HepG2 (cell line): ENCODE measurements around the gene TLE7. TPM values are rescaled to one million over a fixed set of nuclear protein-coding genes. Genes with fewer than 3 reads are reported as not detected.

Experiments used
- BCL6 ChIP-seq: IDR thresholded peaks from 2 replicates; pipeline ENCODE4 v1.6.1; 2016; ENCODE audit warnings: missing genetic modification reagents, missing compliant biosample characterization
- CBX5 ChIP-seq: sonication (generic); formaldehyde crosslinking; IDR thresholded peaks from 2 replicates; pipeline ENCODE4 v1.4.0; 2020; ENCODE audit warnings: missing genetic modification reagents, borderline replicate concordance
- CCAR2 ChIP-seq: fragments of 200-400 bp; formaldehyde crosslinking; optimal IDR thresholded peaks from 2 replicates; pipeline ENCODE3; 2018; ENCODE audit warnings: low read depth, mild to moderate bottlenecking, low read length, moderate library complexity
- CHD4 ChIP-seq: fragments of 200-600 bp; sonication (generic); IDR thresholded peaks from 2 replicates; pipeline ENCODE4 v1.7.0; 2017; ENCODE audit warnings: mild to moderate bottlenecking, low read length, borderline replicate concordance
- DPF2 ChIP-seq: sonication (generic); formaldehyde crosslinking; IDR thresholded peaks from 2 replicates; pipeline ENCODE4 v1.4.0; 2020; ENCODE audit warnings: mild to moderate bottlenecking, low read depth, missing genetic modification reagents, borderline replicate concordance
- EEA1 ChIP-seq: sonication (generic); formaldehyde crosslinking; IDR thresholded peaks from 2 replicates; pipeline ENCODE4 v1.5.1; 2020; ENCODE audit warnings: mild to moderate bottlenecking, missing genetic modification reagents, borderline replicate concordance
- EED ChIP-seq: sonication (generic); formaldehyde crosslinking; IDR thresholded peaks from 2 replicates; pipeline ENCODE4 v1.5.0; 2020; ENCODE audit warnings: mild to moderate bottlenecking, missing genetic modification reagents
- KMT2A ChIP-seq: sonication (generic); formaldehyde crosslinking; IDR thresholded peaks from 2 replicates; pipeline ENCODE4 v1.4.0; 2020; ENCODE audit warnings: missing genetic modification reagents
- MEIS2 ChIP-seq: sonication (generic); formaldehyde crosslinking; IDR thresholded peaks from 2 replicates; pipeline ENCODE4 v1.9.0; 2021; ENCODE audit warnings: mild to moderate bottlenecking, missing genetic modification reagents
- SIN3A ChIP-seq: IDR thresholded peaks from 2 replicates; pipeline ENCODE4 v1.6.1; 2011; ENCODE audit warnings: low read depth, mild to moderate bottlenecking, control low read depth, low read length, borderline replicate concordance
- TBX2 ChIP-seq: sonication (generic); formaldehyde crosslinking; IDR thresholded peaks from 2 replicates; pipeline ENCODE4 v1.5.0; 2020; ENCODE audit warnings: missing genetic modification reagents, mild to moderate bottlenecking, borderline replicate concordance
- TP53 ChIP-seq: sonication (generic); formaldehyde crosslinking; conservative IDR thresholded peaks from 2 replicates; pipeline ENCODE4 v1.4.0; 2020; ENCODE audit warnings: missing genetic modification reagents
- ZFP1 ChIP-seq: IDR thresholded peaks from 2 replicates; pipeline ENCODE4 v1.6.1; 2016
- ZFY ChIP-seq: sonication (generic); formaldehyde crosslinking; IDR thresholded peaks from 2 replicates; pipeline ENCODE4 v1.4.0; 2020; ENCODE audit warnings: missing genetic modification reagents
- ZNF18 ChIP-seq: sonication (generic); formaldehyde crosslinking; IDR thresholded peaks from 2 replicates; pipeline ENCODE4 v1.8.0; 2022; ENCODE audit warnings: mild to moderate bottlenecking, missing genetic modification reagents; ENCODE audit not compliant: insufficient replicate concordance
- ZNF460 ChIP-seq: sonication (generic); formaldehyde crosslinking; IDR thresholded peaks from 2 replicates; pipeline ENCODE4 v1.5.1; 2020; ENCODE audit warnings: missing genetic modification reagents, mild to moderate bottlenecking, borderline replicate concordance
- ZNF484 ChIP-seq: sonication (generic); formaldehyde crosslinking; IDR thresholded peaks from 2 replicates; pipeline ENCODE4 v1.5.1; 2020; ENCODE audit warnings: mild to moderate bottlenecking, low read depth, missing genetic modification reagents, borderline replicate concordance
- ZNF563 ChIP-seq: sonication (generic); formaldehyde crosslinking; IDR thresholded peaks from 2 replicates; pipeline ENCODE4 v1.8.0; 2022; ENCODE audit warnings: mild to moderate bottlenecking, moderate library complexity, missing genetic modification reagents
- ZNF75D ChIP-seq: sonication (generic); formaldehyde crosslinking; IDR thresholded peaks from 2 replicates; pipeline ENCODE4 v1.8.1; 2023; ENCODE audit warnings: missing genetic modification reagents, mild to moderate bottlenecking, borderline replicate concordance
- ZNF766 ChIP-seq: sonication (generic); formaldehyde crosslinking; IDR thresholded peaks from 2 replicates; pipeline ENCODE4 v1.5.0; 2020; ENCODE audit warnings: missing genetic modification reagents, borderline replicate concordance
- ZNF782 ChIP-seq: sonication (generic); formaldehyde crosslinking; IDR thresholded peaks from 2 replicates; pipeline ENCODE4 v1.4.0; 2020; ENCODE audit warnings: missing genetic modification reagents, mild to moderate bottlenecking, borderline replicate concordance
- ZNF839 ChIP-seq: sonication (generic); formaldehyde crosslinking; IDR thresholded peaks from 2 replicates; pipeline ENCODE4 v1.4.0; 2020; ENCODE audit warnings: missing genetic modification reagents, mild to moderate bottlenecking, borderline replicate concordance
- polyA plus RNA-seq, 8 experiments: library from polyadenylated mRNA; depleted of rRNA in 3 of 8; stranded (reverse) in 7 of 8; unstranded in 1 of 8; fragments of >200 nt; fragmentation: Illumina TruSeq in 4 of 8; extraction: Trizol in 4 of 8; gene quantifications; 2 replicates each; pipeline versions ENCODE4 v1.2.1 to v1.2.3, GENCODE V29; 2011 to 2016; ENCODE audit warnings: low read depth in 4 of 8, missing spikeins in 1 of 8, mixed read lengths in 1 of 8; ENCODE audit not compliant: insufficient read depth in 1 of 8
- total RNA-seq, 5 experiments: library from RNA; depleted of rRNA; stranded (reverse); fragments of >200 nt; fragmentation: Illumina TruSeq; extraction: Trizol; gene quantifications; 2 replicates each; pipeline ENCODE4 v1.2.3, GENCODE V29; 2016; ENCODE audit warnings: low read depth in 1 of 5
- TF ChIP-seq, protein P1 (sequence below): sonication (generic); formaldehyde crosslinking; conservative IDR thresholded peaks from 2 replicates; pipeline ENCODE4 v1.8.1; 2023; ENCODE audit warnings: missing genetic modification reagents
- TF ChIP-seq, protein P2 (sequence below): sonication (generic); formaldehyde crosslinking; IDR thresholded peaks from 2 replicates; pipeline ENCODE4 v1.4.0; 2020; ENCODE audit warnings: missing genetic modification reagents
- TF ChIP-seq, protein P3 (sequence below): IDR thresholded peaks from 2 replicates; pipeline ENCODE4 v1.6.1; 2016; ENCODE audit warnings: missing compliant biosample characterization, missing genetic modification reagents, borderline replicate concordance

The TLE7 gene
- total and polyA plus RNA-seq, 2 of the 13 experiments (the other 11 are each of a cell fraction or from before 2014, with no cell fraction given): not detected

DNA sequence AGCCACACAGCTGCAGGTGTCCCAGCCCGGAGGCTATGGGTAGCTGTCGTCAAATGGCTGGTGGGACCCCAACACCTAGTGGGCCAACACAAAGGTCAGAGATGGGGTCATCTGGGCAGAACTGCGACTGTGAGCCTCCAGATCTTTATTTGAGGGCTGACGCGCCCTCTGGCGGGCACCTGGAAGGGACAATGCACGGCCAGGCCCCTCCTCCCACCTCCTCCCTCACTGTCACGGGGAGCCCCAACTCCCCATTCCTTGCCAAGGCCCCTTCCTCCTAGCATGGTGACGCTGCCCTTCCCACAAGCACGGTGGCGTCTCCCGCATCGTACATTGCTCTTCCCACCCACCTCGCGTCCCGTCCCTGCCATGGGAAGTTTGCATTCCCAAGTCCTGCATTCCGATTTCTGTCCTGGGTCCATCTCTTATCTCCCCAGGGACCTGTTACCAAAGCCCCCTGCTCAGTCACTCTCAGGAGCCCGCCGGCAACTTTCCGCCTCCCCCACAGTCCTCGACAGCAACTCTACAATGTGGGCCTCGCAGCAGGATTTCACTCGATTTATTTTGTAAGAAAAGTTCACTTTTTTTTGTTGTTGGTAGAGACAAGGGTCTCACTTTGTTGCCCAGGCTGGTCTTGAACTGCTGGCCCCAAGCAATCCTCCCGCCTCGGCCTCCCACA is 1.0 kb downstream of the TLE7 start (continued):
- no peak for TF ChIP-seq ZNF18 (CRISPR knock-in tag)
- peak; percentile 61; the same call in 1 of the 2 replicates for TF ChIP-seq EED
- TF ChIP-seq, protein P1, sequence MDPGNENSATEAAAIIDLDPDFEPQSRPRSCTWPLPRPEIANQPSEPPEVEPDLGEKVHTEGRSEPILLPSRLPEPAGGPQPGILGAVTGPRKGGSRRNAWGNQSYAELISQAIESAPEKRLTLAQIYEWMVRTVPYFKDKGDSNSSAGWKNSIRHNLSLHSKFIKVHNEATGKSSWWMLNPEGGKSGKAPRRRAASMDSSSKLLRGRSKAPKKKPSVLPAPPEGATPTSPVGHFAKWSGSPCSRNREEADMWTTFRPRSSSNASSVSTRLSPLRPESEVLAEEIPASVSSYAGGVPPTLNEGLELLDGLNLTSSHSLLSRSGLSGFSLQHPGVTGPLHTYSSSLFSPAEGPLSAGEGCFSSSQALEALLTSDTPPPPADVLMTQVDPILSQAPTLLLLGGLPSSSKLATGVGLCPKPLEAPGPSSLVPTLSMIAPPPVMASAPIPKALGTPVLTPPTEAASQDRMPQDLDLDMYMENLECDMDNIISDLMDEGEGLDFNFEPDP: no peak
- no peak for TF ChIP-seq CHD4
- TF ChIP-seq ZNF782 (CRISPR knock-in tag): no peak
- no peak for TF ChIP-seq KMT2A
- TF ChIP-seq MEIS2 (CRISPR knock-in tag): no peak
- no peak for TF ChIP-seq ZNF75D (CRISPR knock-in tag)
- TF ChIP-seq DPF2 (CRISPR knock-in tag): no peak
- no peak for TF ChIP-seq TP53 (CRISPR knock-in tag)
- no peak for TF ChIP-seq TBX2 (CRISPR knock-in tag)
- no peak for TF ChIP-seq CBX5 (CRISPR knock-in tag)
- TF ChIP-seq, protein P2, sequence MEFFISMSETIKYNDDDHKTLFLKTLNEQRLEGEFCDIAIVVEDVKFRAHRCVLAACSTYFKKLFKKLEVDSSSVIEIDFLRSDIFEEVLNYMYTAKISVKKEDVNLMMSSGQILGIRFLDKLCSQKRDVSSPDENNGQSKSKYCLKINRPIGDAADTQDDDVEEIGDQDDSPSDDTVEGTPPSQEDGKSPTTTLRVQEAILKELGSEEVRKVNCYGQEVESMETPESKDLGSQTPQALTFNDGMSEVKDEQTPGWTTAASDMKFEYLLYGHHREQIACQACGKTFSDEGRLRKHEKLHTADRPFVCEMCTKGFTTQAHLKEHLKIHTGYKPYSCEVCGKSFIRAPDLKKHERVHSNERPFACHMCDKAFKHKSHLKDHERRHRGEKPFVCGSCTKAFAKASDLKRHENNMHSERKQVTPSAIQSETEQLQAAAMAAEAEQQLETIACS (CRISPR knock-in tag): no peak
- 0 out of 2 replicates have a peak, but pooled peaks have one; percentile 32 for TF ChIP-seq ZNF563 (CRISPR knock-in tag)
- TF ChIP-seq ZFP1 (CRISPR knock-in tag): no peak
- TF ChIP-seq ZNF839 (CRISPR knock-in tag): no peak
- TF ChIP-seq ZFY: no peak
- no peak for TF ChIP-seq ZNF766
- TF ChIP-seq BCL6 (CRISPR knock-in tag): no peak
- TF ChIP-seq CCAR2: no peak
- TF ChIP-seq SIN3A: no peak
- no peak for TF ChIP-seq EEA1 (CRISPR knock-in tag)
- TF ChIP-seq, protein P3, sequence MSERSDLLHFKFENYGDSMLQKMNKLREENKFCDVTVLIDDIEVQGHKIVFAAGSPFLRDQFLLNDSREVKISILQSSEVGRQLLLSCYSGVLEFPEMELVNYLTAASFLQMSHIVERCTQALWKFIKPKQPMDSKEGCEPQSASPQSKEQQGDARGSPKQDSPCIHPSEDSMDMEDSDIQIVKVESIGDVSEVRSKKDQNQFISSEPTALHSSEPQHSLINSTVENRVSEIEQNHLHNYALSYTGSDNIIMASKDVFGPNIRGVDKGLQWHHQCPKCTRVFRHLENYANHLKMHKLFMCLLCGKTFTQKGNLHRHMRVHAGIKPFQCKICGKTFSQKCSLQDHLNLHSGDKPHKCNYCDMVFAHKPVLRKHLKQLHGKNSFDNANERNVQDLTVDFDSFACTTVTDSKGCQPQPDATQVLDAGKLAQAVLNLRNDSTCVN: no peak
- no peak for TF ChIP-seq ZNF460 (CRISPR knock-in tag)
- no peak for TF ChIP-seq ZNF484 (CRISPR knock-in tag)
